GM12878 (cell line): ENCODE measurements around the gene CPSF4L. TPM values are rescaled to one million over a fixed set of nuclear protein-coding genes. Genes with fewer than 3 reads are reported as not detected.
A peak's percentile ranks its signal among the peaks of the same experiment; 100 is the strongest.

Experiments used
- ATAC-seq: fragments of 200-7000 bp; cut with Tn5 transposase; 3 replicates; pipeline ENCODE4 v1.9.1; 2020; ENCODE audit warnings: mild to moderate bottlenecking, moderate library complexity
- BruUV-seq: library from RNA; stranded (reverse); fragments of 400-500 nt; replicated peaks from 2 replicates; lab custom pipeline; 2021; lab: Mats Ljungman, UMichigan
- CTCF ChIA-PET: fragments of 300-600 bp; sonication (Branson Sonifier 250); formaldehyde crosslinking; extraction: SDS; loops from one replicate; lab custom pipeline; 2021; ENCODE audit warnings: inconsistent platforms; lab: Yijun Ruan, JAX
- POLR2A ChIA-PET: fragments of 350-600 bp; formaldehyde crosslinking; extraction: SDS; loops from one replicate; lab custom pipeline; 2021; ENCODE audit warnings: inconsistent platforms; lab: Charles Lee
- RAD21 ChIA-PET: fragments of 300-600 bp; sonication (Branson Sonifier 250); formaldehyde crosslinking; loops from one replicate; lab custom pipeline; 2023; ENCODE audit warnings: antibody characterized with exemption; ENCODE audit not compliant: unreplicated experiment; lab: Charles Lee
- SMC1A ChIA-PET: fragments of 300-600 bp; sonication (Branson Sonifier 250); formaldehyde crosslinking; loops from one replicate; lab custom pipeline; 2023; ENCODE audit not compliant: unreplicated experiment, uncharacterized antibody; lab: Charles Lee
- DNase-seq: peaks from one replicate; pipeline ENCODE4 v3.0.0-alpha.2; 2011; ENCODE audit warnings: low read depth, low spot score
- FAIRE-seq: peaks from 3 replicates; lab custom pipeline; 2011; peaks lifted over from hg19 to GRCh38; lab: Jason Lieb, UNC
- H2AFZ ChIP-seq: 2 replicates; pipeline ENCODE4 v1.6.0; 2011; ENCODE audit warnings: low read depth, low read length, control low read depth; ENCODE audit not compliant: control insufficient read depth
- H3K27ac ChIP-seq: 2 replicates; pipeline ENCODE4 v1.5.1; 2011; ENCODE audit warnings: control low read depth; ENCODE audit not compliant: control insufficient read depth, insufficient read depth
- H3K27me3 ChIP-seq, 2 experiments: replicated peaks in 1 of 2; 2 replicates each; pipeline versions ENCODE4 v1.6.0 to v1.6.1; 2011; ENCODE audit warnings: low read length in 1 of 2; ENCODE audit not compliant: control insufficient read depth in 2 of 2, insufficient read depth in 2 of 2
- H3K36me3 ChIP-seq, 2 experiments: 2 replicates each; pipeline ENCODE4 v1.5.1; 2011; ENCODE audit warnings: low read length in 1 of 2; ENCODE audit not compliant: control insufficient read depth in 2 of 2, insufficient read depth in 2 of 2
- H3K4me1 ChIP-seq: 2 replicates; pipeline ENCODE4 v1.6.1; 2011; ENCODE audit warnings: mild to moderate bottlenecking, low read length, moderate library complexity, mixed read lengths; ENCODE audit not compliant: control insufficient read depth, insufficient read depth
- H3K4me2 ChIP-seq: 2 replicates; pipeline ENCODE4 v1.6.0; 2011; ENCODE audit warnings: control low read depth; ENCODE audit not compliant: control insufficient read depth, insufficient read depth
- H3K4me3 ChIP-seq: fragments of 200-600 bp; sonication (generic); 2 replicates; pipeline ENCODE4 v1.5.1; 2016
- H3K79me2 ChIP-seq: 2 replicates; pipeline ENCODE4 v1.6.0; 2011; ENCODE audit warnings: low read length; ENCODE audit not compliant: control insufficient read depth, insufficient read depth
- H3K9ac ChIP-seq: 2 replicates; pipeline ENCODE4 v1.8.0; 2011; ENCODE audit warnings: low read length, control low read depth, mixed read lengths; ENCODE audit not compliant: control insufficient read depth, insufficient read depth
- H3K9me3 ChIP-seq: replicated peaks from 3 replicates; pipeline ENCODE4 v1.5.1; 2011; ENCODE audit warnings: mild to moderate bottlenecking, low read length; ENCODE audit not compliant: control insufficient read depth, insufficient read depth
- H4K20me1 ChIP-seq: 2 replicates; pipeline ENCODE4 v1.6.0; 2011; ENCODE audit not compliant: control insufficient read depth, insufficient read depth
- BRCA1 ChIP-seq: IDR thresholded peaks from 2 replicates; pipeline ENCODE4 v1.6.1; 2011; ENCODE audit warnings: low read depth, low read length, improper control_type of control experiment
- MTA2 ChIP-seq: fragments of 450-650 bp; IDR thresholded peaks from 2 replicates; pipeline ENCODE4 v1.6.1; 2016; ENCODE audit warnings: low read depth, mild to moderate bottlenecking, moderate library complexity
- NR2C2 ChIP-seq: IDR thresholded peaks from 2 replicates; pipeline ENCODE4 v1.6.1; 2011; ENCODE audit warnings: borderline replicate concordance, low read depth; ENCODE audit not compliant: control insufficient read depth, insufficient read length
- WGBS: methylation state at CpG from one replicate; pipeline ENCODE4 v1.1.6; 2016; ENCODE audit warnings: low lambda C conversion rate; ENCODE audit not compliant: insufficient replicate concordance, insufficient coverage; ENCODE audit errors: missing lambda C conversion rate; 5-methylcytosine and 5-hydroxymethylcytosine counted together
- in situ Hi-C: fragments of 300-500 bp; cut with MboI; formaldehyde crosslinking; loops from 9 replicates; pipeline ENCODE4 v1.14.3; 2018; ENCODE audit warnings: mixed read lengths
- intact Hi-C: fragments of 100-400 bp; cut with micrococcal nuclease; formaldehyde crosslinking; loops from one replicate; pipeline ENCODE4 v1.14.2; 2022; ENCODE audit not compliant: unreplicated experiment
- polyA plus RNA-seq, 11 experiments: library from polyadenylated mRNA; depleted of rRNA in 4 of 11; unstranded in 6 of 11; stranded (reverse) in 5 of 11; fragments of >200 nt; fragmentation: Nextera tagmentation in 4 of 11; fragmentation: Illumina TruSeq in 1 of 11; extraction: Ambion mirVana in 4 of 11; extraction: Trizol in 1 of 11; gene quantifications; 1 replicate in 1 of 11; 2 replicates in 10 of 11; pipeline versions ENCODE4 v1.2.1 to v1.2.3, GENCODE V29; 2011 to 2016; ENCODE audit warnings: inconsistent platforms in 2 of 11, missing spikeins in 2 of 11, low read depth in 1 of 11
- total RNA-seq, 4 experiments: library from RNA; depleted of rRNA in 3 of 4; stranded (reverse); fragments of >200 nt in 3 of 4; fragmentation: Illumina TruSeq in 1 of 4; extraction: Trizol in 1 of 4; gene quantifications; 2 replicates each; pipeline versions ENCODE4 v1.2.1 to v1.2.3, GENCODE V29; 2013 to 2021
- TF ChIP-seq, protein P1 (sequence below), 3 experiments: IDR thresholded peaks in 2 of 3; conservative IDR thresholded peaks in 1 of 3; 2 replicates each; pipeline ENCODE4 v1.5.1; 2011; ENCODE audit warnings: low read depth in 3 of 3, low read length in 3 of 3, mild to moderate bottlenecking in 3 of 3, control low read depth in 2 of 3, moderate library complexity in 2 of 3, inconsistent platforms in 1 of 3, mixed read lengths in 1 of 3; ENCODE audit not compliant: control insufficient read depth in 2 of 3, insufficient read depth in 1 of 3; ENCODE audit errors: extremely low read depth in 1 of 3

Gene CPSF4L
- total and polyA plus RNA-seq, 10 of the 15 experiments (the other 5 are each of a cell fraction or from before 2014, with no cell fraction given): not detected

GRCh38 chr17:73215447-73215846, 46.2 kb downstream of the CPSF4L start:
- no peak for DNase-seq
- Histone ChIP-seq H3K4me1 (peaks cover 4% of the 10 kb centered on the region; the same call in 1 of the 2 replicates), H3K27me3 (no peaks in the 10 kb centered on the region), H3K36me3 (peaks cover 5 to 12% of the 10 kb centered on the region in 2 experiments), H3K27ac (no peak overlapping the region), H3K9me3 (no peaks in the 10 kb centered on the region), H3K4me3 (no peak overlapping the region), H3K9ac (no peak overlapping the region), H3K79me2 (no peaks in the 10 kb centered on the region; the same call in none of the 2 replicates), H4K20me1 (no peaks in the 10 kb centered on the region; the same call in 1 of the 2 replicates), H3K4me2 (no peak overlapping the region), H2AFZ (no peak overlapping the region)
- POLR2A ChIA-PET: interaction anchor here (1.3 to 1.6 kb wide), 2 partner anchors 10 to 16 kb away, joined by 3 to 4 read pairs; a partner anchor contains a TSS
- SMC1A ChIA-PET: interaction anchor here (0.6 to 4.7 kb wide), 5 partner anchors 10 to 20 kb away, joined by 3 to 27 read pairs (median 4); a partner anchor contains a TSS
- no TSS peak for BruUV-seq
- no peak for FAIRE-seq
- 97% methylated on average over 2 of the region's 2 CpGs for WGBS
- intact Hi-C loops: no loop called here
- ATAC-seq: peak; percentile 79
- CTCF ChIA-PET: interaction anchor here (1.1 to 4.1 kb wide), 4 partner anchors 12 to 155 kb away, joined by 3 to 24 read pairs (median 5); a partner anchor contains a TSS
- TF ChIP-seq, protein P1, sequence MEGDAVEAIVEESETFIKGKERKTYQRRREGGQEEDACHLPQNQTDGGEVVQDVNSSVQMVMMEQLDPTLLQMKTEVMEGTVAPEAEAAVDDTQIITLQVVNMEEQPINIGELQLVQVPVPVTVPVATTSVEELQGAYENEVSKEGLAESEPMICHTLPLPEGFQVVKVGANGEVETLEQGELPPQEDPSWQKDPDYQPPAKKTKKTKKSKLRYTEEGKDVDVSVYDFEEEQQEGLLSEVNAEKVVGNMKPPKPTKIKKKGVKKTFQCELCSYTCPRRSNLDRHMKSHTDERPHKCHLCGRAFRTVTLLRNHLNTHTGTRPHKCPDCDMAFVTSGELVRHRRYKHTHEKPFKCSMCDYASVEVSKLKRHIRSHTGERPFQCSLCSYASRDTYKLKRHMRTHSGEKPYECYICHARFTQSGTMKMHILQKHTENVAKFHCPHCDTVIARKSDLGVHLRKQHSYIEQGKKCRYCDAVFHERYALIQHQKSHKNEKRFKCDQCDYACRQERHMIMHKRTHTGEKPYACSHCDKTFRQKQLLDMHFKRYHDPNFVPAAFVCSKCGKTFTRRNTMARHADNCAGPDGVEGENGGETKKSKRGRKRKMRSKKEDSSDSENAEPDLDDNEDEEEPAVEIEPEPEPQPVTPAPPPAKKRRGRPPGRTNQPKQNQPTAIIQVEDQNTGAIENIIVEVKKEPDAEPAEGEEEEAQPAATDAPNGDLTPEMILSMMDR (IDR thresholded peaks at IDR 0.05 in 2 of 3, conservative IDR thresholded peaks at IDR 0.05 in 1 of 3; ENCODE audit: control insufficient read depth in 2 of 3, extremely low read depth in 1 of 3, insufficient read depth in 1 of 3, low read depth in 3 of 3, low read length in 3 of 3): peak in 2 of 3 experiments; percentile 0 to 30; a peak in 1 of 6 replicates
- TF ChIP-seq BRCA1: no peak
- in situ Hi-C loops: no loop called here
- RAD21 ChIA-PET: no interaction called here

GRCh38 chr17:73214851-73215250, 46.8 kb downstream of the CPSF4L start:
- Histone ChIP-seq H3K36me3 (peaks cover 5 to 12% of the 10 kb centered on the region in 2 experiments), H3K4me1 (peaks cover 4% of the 10 kb centered on the region; the same call in 1 of the 2 replicates), H2AFZ (no peak overlapping the region), H3K9ac (no peak overlapping the region), H3K27me3 (no peaks in the 10 kb centered on the region), H3K27ac (no peak overlapping the region), H3K4me2 (no peak overlapping the region), H3K4me3 (no peak overlapping the region), H4K20me1 (no peaks in the 10 kb centered on the region; the same call in 1 of the 2 replicates), H3K9me3 (no peaks in the 10 kb centered on the region), H3K79me2 (no peaks in the 10 kb centered on the region; the same call in none of the 2 replicates)
- in situ Hi-C loops (no loop called here), intact Hi-C loops (no loop called here)
- SMC1A ChIA-PET: interaction anchor here (0.8 to 4.7 kb wide), 5 partner anchors 12 to 490 kb away, joined by 3 to 27 read pairs (median 4); a partner anchor contains a TSS
- DNase-seq (no peak), ATAC-seq (no peak), FAIRE-seq (peak; percentile 84)
- RAD21 ChIA-PET: no interaction called here
- CTCF ChIA-PET: interaction anchor here (1.0 to 4.1 kb wide), 7 partner anchors 11 to 658 kb away, joined by 3 to 24 read pairs (median 4); a partner anchor contains a TSS
- 60% methylated on average over 4 of the region's 4 CpGs for WGBS
- TF ChIP-seq NR2C2 (no peak), MTA2 (no peak)
- POLR2A ChIA-PET: interaction anchor here (0.6 to 1.9 kb wide), 3 partner anchors 12 to 91 kb away, joined by 4 to 6 read pairs (median 5); a partner anchor contains a TSS
- no TSS peak for BruUV-seq
